ENCODE results near the gene PUS10.
A peak's percentile ranks its signal among the peaks of the same experiment; 100 is the strongest.

PUS10 gene

GRCh38 chr2:60972889-60973656 lies 45.0 kb downstream of the PUS10 start:
- DNase-seq, result no peak

DNA sequence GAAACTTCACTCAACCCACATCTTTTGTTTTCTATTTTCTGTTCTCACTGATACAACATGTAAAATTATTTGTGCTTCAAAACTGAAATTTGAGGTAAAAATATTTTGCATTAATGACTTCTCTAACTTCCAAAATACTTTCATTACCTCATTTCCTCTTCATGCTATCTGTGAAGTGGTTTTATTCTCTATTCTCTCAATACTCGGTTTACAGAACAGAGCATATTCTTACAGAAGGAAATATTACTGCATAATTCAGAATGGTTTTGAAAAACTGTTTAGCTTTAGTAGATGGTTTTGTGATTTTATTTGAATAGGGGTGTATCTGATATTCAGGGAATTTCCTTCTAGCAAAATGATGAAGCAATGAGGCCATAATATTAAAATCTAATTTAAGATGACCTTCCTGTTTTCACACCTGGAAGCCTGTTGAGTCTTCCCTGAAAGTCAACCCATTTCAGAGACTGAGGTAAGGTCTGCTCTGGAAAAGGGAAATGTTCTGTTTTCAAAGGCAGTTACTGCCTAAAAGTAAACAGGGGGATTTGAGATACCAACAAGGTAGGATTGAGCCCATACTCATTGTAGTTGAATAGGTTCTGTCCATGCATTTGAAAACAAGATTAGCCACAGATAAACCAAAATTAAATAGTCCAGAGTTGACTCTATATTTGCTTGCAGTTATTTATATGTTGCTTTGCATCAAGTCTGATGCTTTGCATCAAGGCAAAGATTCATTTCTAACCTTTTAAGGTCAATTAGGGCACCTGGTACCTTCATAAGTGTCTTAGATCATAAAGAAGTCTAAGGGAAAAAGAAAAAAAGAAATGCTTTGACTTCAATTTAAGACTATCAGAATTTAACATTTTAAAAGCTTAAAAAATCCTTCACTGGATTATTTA lies 51.3 kb downstream of the PUS10 start:
- no peak for DNase-seq

DNA sequence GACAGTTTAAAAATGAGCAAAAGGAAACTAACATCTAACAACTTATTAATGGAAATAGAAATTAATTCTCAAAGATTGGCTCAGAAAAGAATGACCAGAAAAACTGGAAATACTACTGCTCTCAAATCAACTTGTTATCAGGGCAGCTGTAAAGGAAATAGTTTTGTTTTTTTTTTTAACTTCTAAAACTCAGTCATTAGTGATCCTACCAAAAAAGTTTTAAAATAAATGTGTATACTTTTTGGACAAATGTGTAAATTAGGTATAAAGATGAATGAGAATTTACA lies 52.6 kb downstream of the PUS10 start:
- DNase-seq, result no peak

- no peak for DNase-seq
These were observed 53.2 kb downstream of the PUS10 start for GRCh38 chr2:60964651-60965498.

DNA sequence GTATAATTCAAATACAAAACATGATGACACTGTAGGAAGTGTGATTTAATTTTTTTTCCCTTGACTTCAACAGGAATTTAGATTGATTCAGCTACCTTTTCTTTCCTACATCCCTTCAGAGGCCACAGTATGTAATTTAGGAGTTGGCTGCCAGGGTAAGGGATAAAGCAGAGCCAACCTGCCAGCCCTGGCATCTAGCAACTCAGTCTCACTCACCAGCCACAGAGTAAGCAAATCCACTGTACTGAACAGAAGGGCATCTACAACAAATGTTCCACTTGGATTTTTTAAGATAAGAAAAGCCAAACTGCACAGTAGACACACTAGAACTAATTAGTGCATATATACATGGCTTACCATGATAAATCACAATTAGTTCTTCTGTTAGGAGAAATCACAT lies 54.9 kb downstream of the PUS10 start:
- no peak for DNase-seq

DNA sequence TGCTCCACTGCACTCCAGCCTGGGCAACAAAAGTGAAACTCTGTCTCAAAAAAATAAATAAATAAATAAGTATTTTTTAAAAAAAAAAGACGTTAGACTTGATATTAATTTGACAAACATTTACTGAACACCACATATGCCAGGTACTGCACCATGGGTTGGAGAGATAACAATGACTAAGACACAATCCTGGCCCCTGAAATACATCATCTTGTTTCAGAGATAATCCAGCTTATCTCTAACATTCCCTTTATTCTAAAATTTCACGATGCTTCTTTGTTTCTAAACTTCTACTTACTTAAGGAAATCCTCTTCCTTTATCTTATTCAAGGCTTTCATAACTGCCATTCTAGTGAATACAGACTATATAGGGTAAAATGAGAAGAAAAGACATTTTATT lies 55.5 kb downstream of the PUS10 start:
- no peak for DNase-seq

DNA sequence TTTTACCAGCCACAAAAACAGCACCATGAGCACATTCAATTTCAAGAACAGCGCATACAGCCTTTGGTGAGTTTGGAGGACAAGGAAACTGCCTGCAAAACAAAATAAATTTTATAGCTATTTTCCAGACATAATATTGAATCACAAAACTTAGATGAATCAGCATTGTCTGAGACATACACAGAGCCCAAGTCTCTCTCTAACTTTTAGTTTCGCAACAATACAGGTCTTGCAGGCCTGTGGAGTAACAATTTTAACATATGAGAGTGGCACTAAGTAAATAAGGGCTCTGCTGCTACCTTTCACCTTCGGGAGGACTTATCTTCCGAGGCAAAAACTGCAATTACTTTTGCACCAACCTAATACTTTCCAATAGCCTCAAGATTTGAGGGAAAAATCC lies 56.6 kb downstream of the PUS10 start:
- no peak for DNase-seq

DNA sequence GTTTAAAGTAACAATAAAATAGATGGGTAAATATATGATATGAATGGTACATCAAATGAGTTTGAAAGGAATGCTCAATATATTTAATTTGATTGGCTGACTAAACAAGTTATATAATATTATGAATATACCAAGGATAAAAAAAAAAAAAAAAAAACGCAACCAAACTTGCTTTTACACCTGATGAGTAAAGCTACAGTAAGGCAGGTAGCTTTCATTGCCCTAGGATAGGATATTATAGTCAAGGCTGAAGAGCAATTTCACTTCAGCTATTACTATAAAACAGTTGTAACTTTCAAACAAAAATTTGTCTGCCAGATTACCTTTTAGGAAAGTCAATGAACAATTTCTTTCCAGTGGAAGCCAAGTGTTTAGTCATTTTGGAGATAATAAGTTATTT lies 57.3 kb downstream of the PUS10 start:
- DNase-seq, result no peak

GRCh38 chr2:60959501-60959900 lies 58.6 kb downstream of the PUS10 start:
- DNase-seq, result no peak

DNA sequence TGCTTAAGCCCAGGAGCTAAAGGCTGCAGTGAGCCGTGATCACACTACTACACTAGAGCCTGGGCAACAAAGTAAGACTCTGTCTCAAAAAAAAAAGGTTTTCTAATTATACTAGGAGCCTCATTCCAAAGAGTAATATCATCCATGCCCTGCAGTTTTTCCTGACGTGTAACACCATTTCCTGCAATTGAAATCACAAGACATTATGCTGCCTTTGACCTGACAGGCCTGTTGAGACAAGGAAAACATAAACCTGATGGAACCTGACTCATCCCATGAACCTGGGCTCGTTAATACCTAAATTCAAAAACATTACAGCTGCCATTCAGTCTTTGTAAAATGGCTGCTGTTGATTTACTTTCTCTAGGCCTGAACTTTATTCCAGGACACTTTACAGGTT lies 59.3 kb downstream of the PUS10 start:
- no peak for DNase-seq

GRCh38 chr2:60958361-60958760 lies 59.7 kb downstream of the PUS10 start:
- DNase-seq, result no peak

GRCh38 chr2:60957643-60958042 lies 60.4 kb downstream of the PUS10 start:
- DNase-seq, result peak in 1 of 56 donors; percentile 15

DNA sequence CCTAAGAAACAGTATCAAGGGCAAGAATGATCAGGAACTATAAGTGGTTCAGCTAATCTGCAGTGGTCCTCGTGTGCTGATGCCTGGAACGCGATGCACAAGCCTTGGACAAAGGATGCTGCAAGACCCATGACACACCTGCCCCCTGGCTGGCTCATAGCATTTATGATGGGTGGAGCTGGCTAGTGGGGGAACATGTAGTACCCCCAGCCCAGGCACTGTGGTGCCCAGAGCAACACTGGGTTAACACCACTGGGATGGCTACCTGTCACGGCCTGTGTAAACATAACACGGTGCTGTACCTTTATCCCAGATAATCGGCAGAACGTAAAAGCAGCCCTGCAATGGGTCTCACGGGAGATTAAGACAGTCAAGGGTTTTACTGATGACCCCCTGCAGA lies 60.8 kb downstream of the PUS10 start:
- no peak for DNase-seq

DNA sequence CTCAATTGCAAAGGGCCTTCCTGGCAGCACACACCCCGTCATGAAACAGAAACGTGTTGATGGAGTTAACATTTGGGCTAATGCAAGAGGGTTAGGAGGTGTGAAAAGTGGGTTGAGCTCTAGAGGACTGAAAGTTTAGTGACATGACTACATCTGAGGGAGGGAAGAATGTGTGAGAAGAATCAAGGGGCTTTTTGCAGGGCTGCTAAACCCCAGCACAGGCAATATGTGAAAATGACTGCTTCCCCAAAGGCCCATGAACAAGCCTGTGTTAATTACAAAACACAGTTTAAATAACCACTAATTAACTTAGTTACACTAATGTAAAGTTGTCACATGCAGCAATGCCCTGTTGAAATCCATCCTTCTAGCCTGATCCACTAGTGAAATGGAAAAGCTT lies 63.9 kb downstream of the PUS10 start:
- DNase-seq, result no peak

- no peak for DNase-seq
These were observed 69.0 kb downstream of the PUS10 start for GRCh38 chr2:60948926-60949579.

DNA sequence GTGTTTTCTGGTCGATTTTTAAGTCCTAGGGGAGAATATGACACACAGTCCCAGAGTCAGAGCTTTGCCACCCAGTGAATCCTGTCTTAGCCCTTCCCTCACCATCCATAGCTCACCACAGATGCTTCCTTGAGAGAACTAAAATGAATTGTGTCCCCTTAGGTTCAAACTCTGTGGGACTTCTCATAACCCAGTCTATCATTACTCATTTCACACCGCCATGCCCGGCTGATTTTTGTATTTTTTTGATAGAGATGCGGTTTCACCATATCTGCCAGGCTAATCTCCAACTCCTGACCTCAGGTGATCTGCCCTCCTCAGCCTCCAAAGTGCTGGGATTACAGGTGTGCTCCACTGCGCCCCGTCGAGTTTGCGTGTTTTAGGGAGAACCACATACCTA lies 69.9 kb downstream of the PUS10 start:
- no peak for DNase-seq

DNA sequence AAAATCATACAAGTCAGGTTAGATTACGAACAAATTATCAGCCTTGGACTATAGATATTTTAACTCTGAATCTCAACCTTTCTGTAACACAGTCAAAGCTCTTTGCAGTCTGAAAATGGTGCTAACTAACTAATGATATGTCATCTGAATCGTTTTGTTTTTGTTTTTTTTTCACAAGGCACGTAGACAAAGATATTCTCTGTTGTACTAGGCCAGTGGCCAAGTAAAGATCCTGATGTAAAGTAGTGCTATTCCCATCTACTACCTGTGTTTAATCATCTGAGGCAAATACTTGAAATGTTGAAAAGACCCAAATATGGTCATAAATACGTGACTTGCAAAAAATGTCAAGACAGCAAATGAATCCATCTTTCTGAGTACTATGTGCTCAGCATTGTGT lies 71.0 kb downstream of the PUS10 start:
- DNase-seq, result no peak

- DNase-seq, result no peak
These were observed 72.7 kb downstream of the PUS10 start for GRCh38 chr2:60945341-60945740.

GRCh38 chr2:60939622-60940021 lies 78.4 kb downstream of the PUS10 start:
- DNase-seq, result no peak

DNA sequence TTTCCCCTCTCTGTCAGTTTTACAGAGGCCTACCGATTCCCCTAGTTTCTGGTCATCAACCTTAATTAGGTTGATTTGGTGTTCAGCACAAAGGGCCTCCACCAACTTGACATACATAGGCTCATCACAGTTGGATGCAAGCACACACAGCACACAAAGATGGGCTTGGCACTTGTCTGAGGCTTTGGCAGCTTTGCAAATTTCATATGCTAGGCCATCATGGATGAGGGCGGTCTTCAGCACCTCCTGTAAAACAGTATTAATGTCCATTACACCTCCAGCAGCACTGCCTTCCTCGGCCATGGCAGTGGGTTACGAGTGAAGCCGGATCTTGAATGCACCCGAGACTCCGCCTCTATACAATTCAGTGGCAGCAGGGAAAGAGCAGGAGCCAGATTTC lies 79.8 kb downstream of the PUS10 start:
- no peak for DNase-seq

DNA sequence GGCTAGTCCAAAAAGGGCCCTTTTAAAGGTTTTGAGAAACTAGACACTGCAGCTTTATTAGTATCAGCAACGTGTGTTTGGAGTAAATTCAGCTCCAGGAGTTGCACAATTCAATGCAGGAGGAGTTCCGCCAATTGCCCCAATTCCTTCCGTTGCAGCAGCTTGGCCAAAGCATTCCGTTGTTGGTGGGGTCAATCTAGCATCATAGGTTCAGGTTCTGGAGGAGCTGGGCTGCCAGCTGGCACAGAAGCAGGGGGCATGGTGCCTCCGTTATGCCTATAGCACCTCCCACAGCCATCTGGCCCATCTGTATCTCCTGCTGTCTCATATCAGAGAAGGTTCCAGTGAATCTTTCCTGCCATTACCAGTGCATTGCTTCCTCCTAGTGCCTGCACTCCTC lies 81.3 kb downstream of the PUS10 start:
- DNase-seq, result no peak
